WTC11 (cell line): ENCODE data around the gene ADCYAP1R1. TPM values are rescaled to one million over a fixed set of nuclear protein-coding genes. Genes with fewer than 3 reads are reported as not detected.

Experiments used
- ATAC-seq: fragments of 200-7000 bp; cut with Tn5 transposase; 2 replicates; pipeline ENCODE4 v1.10.0; 2021; ENCODE audit warnings: mild to moderate bottlenecking, moderate library complexity
- CTCF ChIA-PET: fragments of 300-600 bp; sonication (Branson Sonifier 250); formaldehyde crosslinking; loops from one replicate; lab custom pipeline; 2021; ENCODE audit warnings: antibody characterized with exemption; lab: Charles Lee
- POLR2A ChIA-PET: fragments of 350-600 bp; sonication (Branson Sonifier 250); formaldehyde crosslinking; loops from one replicate; lab custom pipeline; 2021; ENCODE audit warnings: antibody characterized with exemption; lab: Charles Lee
- DNase-seq: peaks from one replicate; pipeline ENCODE4 v3.0.0; 2021; ENCODE audit warnings: low spot score
- H3K27ac Mint-ChIP-seq: 2 replicates; pipeline ENCODE4 v1.8.0; 2021; ENCODE audit warnings: mixed read lengths
- H3K27me3 Mint-ChIP-seq: 2 replicates; pipeline ENCODE4 v1.8.0; 2021; ENCODE audit warnings: low read depth, mild to moderate bottlenecking, moderate library complexity, mixed read lengths
- H3K36me3 Mint-ChIP-seq: 2 replicates; pipeline ENCODE4 v1.8.0; 2021; ENCODE audit warnings: mixed read lengths
- H3K4me1 Mint-ChIP-seq: 2 replicates; pipeline ENCODE4 v1.8.0; 2022; ENCODE audit warnings: mixed read lengths
- H3K4me3 Mint-ChIP-seq: 2 replicates; pipeline ENCODE4 v1.8.0; 2021; ENCODE audit warnings: mild to moderate bottlenecking, moderate library complexity, mixed read lengths
- H3K9me3 Mint-ChIP-seq: 2 replicates; pipeline ENCODE4 v1.8.0; 2021; ENCODE audit warnings: mixed read lengths
- E2F5 ChIP-seq: sonication (generic); formaldehyde crosslinking; IDR thresholded peaks from 2 replicates; pipeline ENCODE4 v1.8.1; 2022; ENCODE audit warnings: mild to moderate bottlenecking, moderate library complexity, missing genetic modification reagents
- GABPB1 ChIP-seq: sonication (generic); formaldehyde crosslinking; IDR thresholded peaks from 2 replicates; pipeline ENCODE4 v1.8.1; 2023; ENCODE audit warnings: mild to moderate bottlenecking, missing genetic modification reagents
- IRF1 ChIP-seq: sonication (generic); formaldehyde crosslinking; IDR thresholded peaks from 2 replicates; pipeline ENCODE4 v1.8.0; 2023; ENCODE audit warnings: missing genetic modification reagents
- IRF2 ChIP-seq: sonication (generic); formaldehyde crosslinking; IDR thresholded peaks from 2 replicates; pipeline ENCODE4 v1.8.0; 2022; ENCODE audit warnings: low read depth, missing genetic modification reagents, borderline replicate concordance
- JUN ChIP-seq: sonication (generic); formaldehyde crosslinking; IDR thresholded peaks from 2 replicates; pipeline ENCODE4 v1.8.0; 2023; ENCODE audit warnings: mild to moderate bottlenecking, missing genetic modification reagents
- MAX ChIP-seq: sonication (generic); formaldehyde crosslinking; IDR thresholded peaks from 2 replicates; pipeline ENCODE4 v1.8.0; 2022; ENCODE audit warnings: mild to moderate bottlenecking, missing genetic modification reagents
- MLX ChIP-seq: sonication (generic); formaldehyde crosslinking; IDR thresholded peaks from 2 replicates; pipeline ENCODE4 v1.8.1; 2023; ENCODE audit warnings: mild to moderate bottlenecking, missing genetic modification reagents, moderate library complexity
- NFATC4 ChIP-seq: fragments of 250-450 bp; sonication (Bioruptor Pico); IDR thresholded peaks from 2 replicates; pipeline ENCODE4 v1.9.0; 2021; ENCODE audit warnings: mild to moderate bottlenecking
- NR1H2 ChIP-seq: sonication (generic); formaldehyde crosslinking; IDR thresholded peaks from 2 replicates; pipeline ENCODE4 v1.9.0; 2021; ENCODE audit warnings: mild to moderate bottlenecking, moderate library complexity, missing genetic modification reagents
- PRDM15 ChIP-seq: sonication (generic); formaldehyde crosslinking; IDR thresholded peaks from 2 replicates; pipeline ENCODE4 v1.8.0; 2022; ENCODE audit warnings: missing genetic modification reagents
- PREB ChIP-seq: sonication (generic); formaldehyde crosslinking; IDR thresholded peaks from 2 replicates; pipeline ENCODE4 v1.8.1; 2022; ENCODE audit warnings: mild to moderate bottlenecking, missing genetic modification reagents, moderate library complexity, borderline replicate concordance
- ZBTB43 ChIP-seq: sonication (generic); formaldehyde crosslinking; IDR thresholded peaks from 2 replicates; pipeline ENCODE4 v1.8.1; 2023; ENCODE audit warnings: mild to moderate bottlenecking, missing genetic modification reagents
- ZNF416 ChIP-seq: fragments of 250-450 bp; sonication (Bioruptor Pico); IDR thresholded peaks from 2 replicates; pipeline ENCODE4 v1.9.0; 2021; ENCODE audit warnings: mild to moderate bottlenecking, inconsistent platforms
- total RNA-seq: library from RNA; stranded (reverse); gene quantifications from 3 replicates; pipeline ENCODE4 v1.2.3, GENCODE V29; 2021
- TF ChIP-seq, protein P1 (sequence below): sonication (generic); formaldehyde crosslinking; conservative IDR thresholded peaks from 2 replicates; pipeline ENCODE4 v1.8.1; 2022; ENCODE audit warnings: mild to moderate bottlenecking, missing genetic modification reagents

The ADCYAP1R1 gene
- total RNA-seq, 1 experiment from 2014 or later = 9.9 TPM

DNA sequence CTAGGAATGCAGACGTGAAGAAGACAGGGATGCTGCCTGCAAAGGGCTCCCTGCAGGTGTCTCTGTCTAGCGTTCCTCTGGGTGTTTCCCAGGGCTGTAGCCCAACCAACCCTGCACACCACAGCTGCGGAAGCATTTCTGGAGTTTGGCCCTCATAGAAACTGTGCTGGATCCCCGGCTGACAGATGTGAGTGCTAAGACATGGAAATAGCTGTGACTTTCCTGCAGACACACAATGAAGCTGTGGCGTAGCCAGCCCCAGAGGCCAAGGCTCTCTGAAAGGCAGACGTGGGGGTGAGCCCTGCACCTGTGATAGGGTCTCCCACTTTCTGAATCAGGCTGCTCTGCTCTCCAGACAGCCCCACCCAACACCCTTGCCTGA lies 44.8 kb downstream of the ADCYAP1R1 start:
- CTCF ChIA-PET = interaction anchor here (1.1 to 2.6 kb wide), 6 partner anchors 26 to 159 kb away, joined by 4 to 14 read pairs (median 6); no protein-coding TSS in a partner anchor
- DNase-seq = no peak
- POLR2A ChIA-PET = no interaction called here
- H3K4me3 Mint-ChIP-seq = no peak overlapping the region
- no peak for ATAC-seq
- H3K27ac Mint-ChIP-seq = no peak overlapping the region
- H3K4me1 Mint-ChIP-seq = peaks cover 2% of the 10 kb centered on the region; the same call in 1 of the 2 replicates
- H3K9me3 Mint-ChIP-seq = no peaks in the 10 kb centered on the region
- H3K27me3 Mint-ChIP-seq = no peaks in the 10 kb centered on the region
- TF ChIP-seq PRDM15 (CRISPR knock-in tag) (no peak), ZNF416 (CRISPR knock-in tag) (no peak), NFATC4 (CRISPR knock-in tag) (no peak), IRF1 (no peak), NR1H2 (CRISPR knock-in tag) (no peak), MAX (CRISPR knock-in tag) (no peak), GABPB1 (CRISPR knock-in tag) (no peak), IRF2 (CRISPR knock-in tag) (no peak)
- 0 out of 2 replicates have a peak, but pooled peaks cover 2% of the 10 kb centered on the region for H3K36me3 Mint-ChIP-seq

GRCh38 chr7:31098642-31099360 lies 46.7 kb downstream of the ADCYAP1R1 start:
- Mint-ChIP-seq H3K4me1 (no peaks in the 10 kb centered on the region), H3K4me3 (no peak overlapping the region), H3K36me3 (no peaks in the 10 kb centered on the region), H3K27me3 (no peaks in the 10 kb centered on the region), H3K27ac (no peak overlapping the region), H3K9me3 (no peaks in the 10 kb centered on the region)
- DNase-seq (no peak), ATAC-seq (no peak)
- TF ChIP-seq ZBTB43 (CRISPR knock-in tag) = no peak
- no peak for TF ChIP-seq MLX (CRISPR knock-in tag)
- TF ChIP-seq E2F5 = no peak
- no peak for TF ChIP-seq PREB (CRISPR knock-in tag)
- TF ChIP-seq JUN (CRISPR knock-in tag) = no peak
- TF ChIP-seq, protein P1, sequence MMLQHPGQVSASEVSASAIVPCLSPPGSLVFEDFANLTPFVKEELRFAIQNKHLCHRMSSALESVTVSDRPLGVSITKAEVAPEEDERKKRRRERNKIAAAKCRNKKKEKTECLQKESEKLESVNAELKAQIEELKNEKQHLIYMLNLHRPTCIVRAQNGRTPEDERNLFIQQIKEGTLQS (CRISPR knock-in tag) = no peak
- ChIA-PET CTCF (interaction anchor here (0.7 to 2.3 kb wide), 4 partner anchors 24 to 39 kb away, joined by 3 to 8 read pairs (median 6); no protein-coding TSS in a partner anchor), POLR2A (no interaction called here)
